ENCODE measurements around the gene DCST2. TPM values are rescaled to one million over a fixed set of nuclear protein-coding genes. Genes with fewer than 3 reads are reported as not detected.

The DCST2 gene
- polyA plus RNA-seq, 1 donor from 2014 or later, result 1.8 TPM

- H3K4me2 ChIP-seq (ENCODE audit: low read length), result no peak overlapping the region
- no peak overlapping the region for H2AFZ ChIP-seq (ENCODE audit: low read depth, low read length)
- H3K9me3 ChIP-seq (ENCODE audit: low read length), result no peaks in the 10 kb centered on the region
- no peaks in the 10 kb centered on the region for H3K27me3 ChIP-seq (ENCODE audit: insufficient read depth, low read depth, low read length)
- TF ChIP-seq REST (IDR thresholded peaks at IDR 0.05; ENCODE audit: borderline replicate concordance), result no peak
- no peak for TF ChIP-seq EZH2 (IDR thresholded peaks at IDR 0.05; ENCODE audit: borderline replicate concordance, insufficient read depth, low read length, poor library complexity, severe bottlenecking)
- TF ChIP-seq SMC3 (conservative IDR thresholded peaks at IDR 0.05; ENCODE audit: poor library complexity), result no peak
- no peak for TF ChIP-seq POLR2AphosphoS5 (IDR thresholded peaks at IDR 0.05)
- no peak for TF ChIP-seq EP300 (conservative IDR thresholded peaks at IDR 0.05; ENCODE audit: poor library complexity, severe bottlenecking)
- no peak for TF ChIP-seq MXI1 (conservative IDR thresholded peaks at IDR 0.05; ENCODE audit: poor library complexity, severe bottlenecking)
- TF ChIP-seq RAD21 (conservative IDR thresholded peaks at IDR 0.05), result no peak
- TF ChIP-seq TAF1 (IDR thresholded peaks at IDR 0.05; ENCODE audit: low read depth), result no peak
- TF ChIP-seq CTCF (IDR thresholded peaks at IDR 0.05; ENCODE audit: poor library complexity, severe bottlenecking), result no peak
- H3K4me3 ChIP-seq (ENCODE audit: low read length), result no peak overlapping the region
- H3K9me2 ChIP-seq (ENCODE audit: insufficient read depth, low read length), result no peaks in the 10 kb centered on the region
- no peaks in the 10 kb centered on the region for H3F3A ChIP-seq (ENCODE audit: insufficient read depth, low read length, poor library complexity, severe bottlenecking)
- H3K9ac ChIP-seq (ENCODE audit: low read length), result no peak overlapping the region
- no peak overlapping the region for H3K27ac ChIP-seq (ENCODE audit: low read length)
- no peaks in the 10 kb centered on the region for H3K36me3 ChIP-seq (ENCODE audit: insufficient read depth, low read length)
- H4K20me1 ChIP-seq (ENCODE audit: insufficient read depth), result no peaks in the 10 kb centered on the region
- peaks cover 5% of the 10 kb centered on the region for H3K79me2 ChIP-seq (replicated peaks; ENCODE audit: insufficient read depth, low read length)
Measured at GRCh38 chr1:155075535-155075934, 42.0 kb upstream of the DCST2 start.

DNA sequence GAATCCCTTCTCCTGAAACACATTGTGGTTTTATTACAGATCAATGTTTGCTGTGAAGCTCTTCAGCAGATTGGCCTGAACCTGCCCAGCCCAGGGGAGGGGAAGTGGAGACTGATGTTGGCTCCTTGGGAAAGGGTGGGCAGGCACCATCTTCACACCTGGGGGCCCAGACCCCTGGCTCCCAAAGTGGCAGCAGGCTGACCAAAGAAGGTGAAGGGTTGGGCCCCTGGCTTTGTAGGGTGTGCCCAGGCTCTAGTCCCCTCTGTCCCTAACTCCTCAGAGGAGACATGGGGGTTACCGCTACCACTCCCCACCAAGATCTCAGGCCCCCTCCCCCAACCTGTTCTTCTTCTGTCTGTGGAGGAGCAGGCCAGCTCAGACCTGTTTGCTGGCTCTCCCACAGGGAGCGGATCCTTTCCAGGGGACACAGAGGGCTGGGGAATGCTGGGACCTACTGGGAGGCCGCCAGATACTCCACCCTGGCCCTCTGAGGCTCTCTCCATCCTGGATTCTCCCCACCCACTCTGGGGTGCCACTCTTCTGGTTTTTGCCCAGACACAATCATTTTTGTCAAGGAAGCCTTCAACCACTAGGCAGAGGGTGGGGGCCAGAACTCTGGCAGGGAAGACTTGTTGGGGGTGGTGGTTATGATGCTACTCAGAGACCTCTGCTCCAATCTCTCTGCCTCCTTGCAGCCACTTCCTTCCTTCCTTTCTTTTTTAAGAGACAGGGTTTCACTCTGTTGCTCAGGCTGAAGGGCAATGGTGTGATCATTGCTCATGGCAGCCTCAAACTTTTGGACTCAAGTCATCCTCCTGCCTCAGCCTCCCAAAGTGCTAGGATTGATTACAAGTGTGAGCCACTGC, 40.0 kb upstream of the DCST2 start:
- no peaks in the 10 kb centered on the region for H3K79me2 ChIP-seq (replicated peaks; ENCODE audit: insufficient read depth, low read length)
- no peaks in the 10 kb centered on the region for H3K9me2 ChIP-seq (ENCODE audit: insufficient read depth, low read length)
- TF ChIP-seq SMC3 (conservative IDR thresholded peaks at IDR 0.05; ENCODE audit: poor library complexity), result no peak
- no peak for TF ChIP-seq EZH2 (IDR thresholded peaks at IDR 0.05; ENCODE audit: borderline replicate concordance, insufficient read depth, low read length, poor library complexity, severe bottlenecking)
- no peak for TF ChIP-seq MXI1 (conservative IDR thresholded peaks at IDR 0.05; ENCODE audit: poor library complexity, severe bottlenecking)
- TF ChIP-seq TAF1 (IDR thresholded peaks at IDR 0.05; ENCODE audit: low read depth), result no peak
- no peak for TF ChIP-seq POLR2AphosphoS5 (IDR thresholded peaks at IDR 0.05)
- no peak for TF ChIP-seq REST (IDR thresholded peaks at IDR 0.05; ENCODE audit: borderline replicate concordance)
- no peak for TF ChIP-seq CTCF (IDR thresholded peaks at IDR 0.05; ENCODE audit: poor library complexity, severe bottlenecking)
- TF ChIP-seq EP300 (conservative IDR thresholded peaks at IDR 0.05; ENCODE audit: poor library complexity, severe bottlenecking), result no peak
- no peak for TF ChIP-seq RAD21 (conservative IDR thresholded peaks at IDR 0.05)
- no peaks in the 10 kb centered on the region for H3K27me3 ChIP-seq (ENCODE audit: insufficient read depth, low read depth, low read length)
- no peak overlapping the region for H3K4me2 ChIP-seq (ENCODE audit: low read length)
- H3K9ac ChIP-seq (ENCODE audit: low read length), result no peak overlapping the region
- no peaks in the 10 kb centered on the region for H4K20me1 ChIP-seq (ENCODE audit: insufficient read depth)
- no peaks in the 10 kb centered on the region for H3F3A ChIP-seq (ENCODE audit: insufficient read depth, low read length, poor library complexity, severe bottlenecking)
- no peak overlapping the region for H2AFZ ChIP-seq (ENCODE audit: low read depth, low read length)
- H3K4me3 ChIP-seq (ENCODE audit: low read length), result no peak overlapping the region
- no peak overlapping the region for H3K27ac ChIP-seq (ENCODE audit: low read length)
- no peaks in the 10 kb centered on the region for H3K9me3 ChIP-seq (ENCODE audit: low read length)
- H3K36me3 ChIP-seq (ENCODE audit: insufficient read depth, low read length), result no peaks in the 10 kb centered on the region

All from neural cell (in vitro differentiated cells).